Astrocyte (in vitro differentiated cells and primary cell): ENCODE results near the gene ADAMTSL2. TPM values are rescaled to one million over a fixed set of nuclear protein-coding genes. Genes with fewer than 3 reads are reported as not detected.

Experiments used
- DNase-seq: peaks from one replicate; pipeline ENCODE4 v3.0.0-alpha.2; 2010; ENCODE audit warnings: low read depth
- FAIRE-seq: peaks from 2 replicates; lab custom pipeline; 2011; peaks lifted over from hg19 to GRCh38; lab: Jason Lieb, UNC
- H2AFZ ChIP-seq: 2 replicates; pipeline ENCODE4 v1.6.0; 2012; ENCODE audit warnings: low read depth, low read length, inconsistent platforms
- H3K27ac ChIP-seq: 2 replicates; pipeline ENCODE4 v1.5.1; 2011; ENCODE audit warnings: low read depth, low read length, inconsistent platforms
- H3K27me3 ChIP-seq: 2 replicates; pipeline ENCODE4 v1.6.0; 2011; ENCODE audit warnings: low read length, inconsistent platforms; ENCODE audit not compliant: insufficient read depth
- H3K36me3 ChIP-seq: 2 replicates; pipeline ENCODE4 v1.5.1; 2011; ENCODE audit warnings: low read length, inconsistent platforms; ENCODE audit not compliant: insufficient read depth
- H3K4me1 ChIP-seq: 2 replicates; pipeline ENCODE4 v1.5.1; 2011; ENCODE audit warnings: low read length, inconsistent platforms; ENCODE audit not compliant: insufficient read depth
- H3K4me2 ChIP-seq: 2 replicates; pipeline ENCODE4 v1.6.0; 2012; ENCODE audit warnings: low read length, inconsistent platforms
- H3K4me3 ChIP-seq: 2 replicates; pipeline ENCODE4 v1.5.1; 2011; ENCODE audit warnings: low read depth, mild to moderate bottlenecking, low read length, inconsistent platforms; ENCODE audit not compliant: insufficient read depth
- H3K79me2 ChIP-seq: 2 replicates; pipeline ENCODE4 v1.6.0; 2012; ENCODE audit warnings: mild to moderate bottlenecking, low read length, inconsistent platforms; ENCODE audit not compliant: insufficient read depth
- H3K9ac ChIP-seq: 2 replicates; pipeline ENCODE4 v1.6.0; 2012; ENCODE audit warnings: mild to moderate bottlenecking, low read length, inconsistent platforms
- H3K9me3 ChIP-seq: 2 replicates; pipeline ENCODE4 v1.5.1; 2012; ENCODE audit warnings: low read depth, mild to moderate bottlenecking, low read length, inconsistent platforms; ENCODE audit not compliant: insufficient read depth
- H4K20me1 ChIP-seq: 2 replicates; pipeline ENCODE4 v1.6.0; 2012; ENCODE audit warnings: low read length, inconsistent platforms; ENCODE audit not compliant: insufficient read depth
- H3K27ac Mint-ChIP-seq: one replicate; pipeline ENCODE4 v1.8.0; 2021; ENCODE audit warnings: mild to moderate bottlenecking, mixed read lengths; ENCODE audit not compliant: unreplicated experiment
- H3K27me3 Mint-ChIP-seq: one replicate; pipeline ENCODE4 v1.8.0; 2021; ENCODE audit warnings: low read depth, mixed read lengths; ENCODE audit not compliant: unreplicated experiment
- H3K36me3 Mint-ChIP-seq: one replicate; pipeline ENCODE4 v1.8.0; 2021; ENCODE audit warnings: low read depth, mixed read lengths; ENCODE audit not compliant: unreplicated experiment
- H3K4me1 Mint-ChIP-seq: one replicate; pipeline ENCODE4 v1.8.0; 2021; ENCODE audit warnings: low read depth, mixed read lengths; ENCODE audit not compliant: unreplicated experiment
- H3K4me3 Mint-ChIP-seq: one replicate; pipeline ENCODE4 v1.8.0; 2021; ENCODE audit warnings: mild to moderate bottlenecking, moderate library complexity, mixed read lengths; ENCODE audit not compliant: unreplicated experiment
- H3K9me3 Mint-ChIP-seq: one replicate; pipeline ENCODE4 v1.8.0; 2021; ENCODE audit warnings: mild to moderate bottlenecking, mixed read lengths; ENCODE audit not compliant: unreplicated experiment
- CTCF ChIP-seq: IDR thresholded peaks from 2 replicates; pipeline ENCODE4 v1.5.1; 2011; ENCODE audit warnings: low read depth, mild to moderate bottlenecking, inconsistent platforms, low read length, moderate library complexity; ENCODE audit not compliant: insufficient read depth
- EZH2 ChIP-seq: IDR thresholded peaks from 2 replicates; pipeline ENCODE4 v1.6.1; 2012; ENCODE audit warnings: mild to moderate bottlenecking, low read length, inconsistent platforms; ENCODE audit not compliant: insufficient read depth
- total RNA-seq: library from RNA; stranded (reverse); gene quantifications from 2 replicates; pipeline ENCODE4 v1.2.1, GENCODE V29; 2021

ADAMTSL2 gene
- total RNA-seq, 1 donor from 2014 or later: 0.52 TPM

GRCh38 chr9:133526721-133527321 lies 7.7 kb upstream of the ADAMTSL2 start:
- Histone ChIP-seq H3K9ac (no peak overlapping the region), H3K27me3 (peaks cover 39% of the 10 kb centered on the region), H3K9me3 (no peaks in the 10 kb centered on the region), H4K20me1 (no peaks in the 10 kb centered on the region), H3K36me3 (no peaks in the 10 kb centered on the region), H3K4me3 (no peak overlapping the region), H3K79me2 (no peaks in the 10 kb centered on the region), H3K27ac (no peak overlapping the region), H2AFZ (peak overlapping the region; percentile 41), H3K4me1 (peaks cover 8% of the 10 kb centered on the region), H3K4me2 (peak overlapping the region; percentile 29)
- Mint-ChIP-seq H3K27me3 (peaks cover 42% of the 10 kb centered on the region), H3K27ac (peak overlapping the region; percentile 12), H3K9me3 (no peaks in the 10 kb centered on the region), H3K4me3 (peak overlapping the region; percentile 40), H3K4me1 (peaks cover 20% of the 10 kb centered on the region), H3K36me3 (peaks cover 5% of the 10 kb centered on the region)
- DNase-seq (no peak), FAIRE-seq (no peak)
- TF ChIP-seq EZH2 (no peak), CTCF (no peak)

- Histone ChIP-seq H3K36me3 (no peaks in the 10 kb centered on the region), H3K9me3 (no peaks in the 10 kb centered on the region), H3K4me1 (peaks cover 8% of the 10 kb centered on the region), H3K79me2 (no peaks in the 10 kb centered on the region), H3K4me3 (no peak overlapping the region), H3K27ac (no peak overlapping the region), H4K20me1 (no peaks in the 10 kb centered on the region), H3K4me2 (no peak overlapping the region), H2AFZ (no peak overlapping the region), H3K9ac (no peak overlapping the region), H3K27me3 (peaks cover 39% of the 10 kb centered on the region)
- Mint-ChIP-seq H3K4me1 (peaks cover 18% of the 10 kb centered on the region), H3K4me3 (no peak overlapping the region), H3K36me3 (peaks cover 5% of the 10 kb centered on the region), H3K27me3 (peaks cover 44% of the 10 kb centered on the region), H3K9me3 (no peaks in the 10 kb centered on the region), H3K27ac (no peak overlapping the region)
- FAIRE-seq: no peak
- peak; percentile 72 for TF ChIP-seq EZH2
- no peak for TF ChIP-seq CTCF
- DNase-seq: no peak
These were observed 7.0 kb upstream of the ADAMTSL2 start for GRCh38 chr9:133527444-133527920.
